Measurements from ENCODE around the gene MYO7A. TPM values are rescaled to one million over a fixed set of nuclear protein-coding genes. Genes with fewer than 3 reads are reported as not detected.

MYO7A gene
- total RNA-seq, 2 experiments from 2014 or later = 0.61 to 0.63 TPM

GRCh38 chr11:77138106-77138649, 10.1 kb downstream of the MYO7A start:
- ATAC-seq (ENCODE audit: poor library complexity) = no peak
- H3K4me3 Mint-ChIP-seq = no peak overlapping the region
- no peaks in the 10 kb centered on the region for H3K36me3 Mint-ChIP-seq (ENCODE audit: low read depth)
- peaks cover 27% of the 10 kb centered on the region for H3K27me3 Mint-ChIP-seq
- DNase-seq = no peak
- peaks cover 6% of the 10 kb centered on the region for H3K4me1 Mint-ChIP-seq (ENCODE audit: low read depth)
- Histone ChIP-seq H3K4me3 (ENCODE audit: low read length) (no peak overlapping the region), H3K36me3 (ENCODE audit: insufficient read depth, low read length) (no peaks in the 10 kb centered on the region), H3K4me1 (ENCODE audit: insufficient read depth, low read length) (peaks cover 8% of the 10 kb centered on the region), H3K27me3 (ENCODE audit: control insufficient read depth in 1 of 2, insufficient read depth in 2 of 2, low read length in 2 of 2) (no peaks in the 10 kb centered on the region), H3K27ac (ENCODE audit: low read depth in 1 of 2, low read length in 2 of 2) (no peak overlapping the region), H3K9me3 (ENCODE audit: control insufficient read depth in 1 of 2, insufficient read depth in 1 of 2, low read length in 2 of 2) (no peaks in the 10 kb centered on the region)
- H3K9me3 Mint-ChIP-seq = no peaks in the 10 kb centered on the region
- no peak overlapping the region for H3K27ac Mint-ChIP-seq
- intact Hi-C loops (cut with DNase I, micrococcal nuclease) = no loop called here
- no peak for TF ChIP-seq CTCF (IDR thresholded peaks at IDR 0.05)
- POLR2A ChIA-PET = no interaction called here
- CTCF ChIA-PET = no interaction called here

DNA sequence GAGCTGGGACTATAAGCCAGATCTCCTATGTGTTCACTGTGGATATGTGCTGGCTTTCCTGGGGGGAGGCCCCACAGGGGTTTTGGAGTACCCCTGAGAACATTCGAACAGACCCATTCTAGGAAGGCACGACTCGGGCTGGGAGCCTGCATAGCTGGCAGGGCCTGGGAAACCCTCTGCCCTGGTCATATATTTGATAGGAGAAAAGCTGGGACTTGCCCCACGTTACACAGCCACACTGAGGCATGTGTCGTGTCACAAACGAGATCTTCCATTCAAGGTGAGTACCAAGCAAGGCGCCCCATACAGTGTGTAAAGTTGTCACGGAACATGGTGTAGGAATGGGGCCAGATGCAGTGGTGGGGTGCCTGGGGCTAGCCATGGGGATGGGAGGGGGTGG, 11.2 kb downstream of the MYO7A start:
- H3K36me3 Mint-ChIP-seq (ENCODE audit: low read depth) = no peaks in the 10 kb centered on the region
- Histone ChIP-seq H3K27ac (ENCODE audit: low read depth in 1 of 2, low read length in 2 of 2) (no peak overlapping the region), H3K9me3 (ENCODE audit: control insufficient read depth in 1 of 2, insufficient read depth in 1 of 2, low read length in 2 of 2) (no peaks in the 10 kb centered on the region), H3K4me1 (ENCODE audit: insufficient read depth, low read length) (peaks cover 8% of the 10 kb centered on the region), H3K4me3 (ENCODE audit: low read length) (no peak overlapping the region), H3K36me3 (ENCODE audit: insufficient read depth, low read length) (no peaks in the 10 kb centered on the region), H3K27me3 (ENCODE audit: control insufficient read depth in 1 of 2, insufficient read depth in 2 of 2, low read length in 2 of 2) (no peaks in the 10 kb centered on the region)
- no peak for ATAC-seq (ENCODE audit: poor library complexity)
- no peak overlapping the region for H3K4me3 Mint-ChIP-seq
- TF ChIP-seq CTCF (IDR thresholded peaks at IDR 0.05) = no peak
- intact Hi-C loops (cut with DNase I, micrococcal nuclease) = no loop called here
- DNase-seq = no peak
- peaks cover 6% of the 10 kb centered on the region for H3K4me1 Mint-ChIP-seq (ENCODE audit: low read depth)
- no peak overlapping the region for H3K27ac Mint-ChIP-seq
- ChIA-PET POLR2A (no interaction called here), CTCF (no interaction called here)
- H3K27me3 Mint-ChIP-seq = peaks cover 27% of the 10 kb centered on the region
- no peaks in the 10 kb centered on the region for H3K9me3 Mint-ChIP-seq

- Histone ChIP-seq H3K4me1 (ENCODE audit: insufficient read depth, low read length) (peaks cover 8% of the 10 kb centered on the region), H3K27ac (ENCODE audit: low read depth in 1 of 2, low read length in 2 of 2) (no peak overlapping the region), H3K4me3 (ENCODE audit: low read length) (no peak overlapping the region), H3K36me3 (ENCODE audit: insufficient read depth, low read length) (no peaks in the 10 kb centered on the region), H3K27me3 (ENCODE audit: control insufficient read depth in 1 of 2, insufficient read depth in 2 of 2, low read length in 2 of 2) (no peaks in the 10 kb centered on the region), H3K9me3 (ENCODE audit: control insufficient read depth in 1 of 2, insufficient read depth in 1 of 2, low read length in 2 of 2) (no peaks in the 10 kb centered on the region)
- no peak overlapping the region for H3K27ac Mint-ChIP-seq
- no peak for TF ChIP-seq CTCF (IDR thresholded peaks at IDR 0.05)
- H3K36me3 Mint-ChIP-seq (ENCODE audit: low read depth) = no peaks in the 10 kb centered on the region
- ChIA-PET CTCF (no interaction called here), POLR2A (no interaction called here)
- H3K4me1 Mint-ChIP-seq (ENCODE audit: low read depth) = peaks cover 6% of the 10 kb centered on the region
- intact Hi-C loops (cut with DNase I, micrococcal nuclease) = no loop called here
- DNase-seq (no peak), ATAC-seq (ENCODE audit: poor library complexity) (no peak)
- no peaks in the 10 kb centered on the region for H3K9me3 Mint-ChIP-seq
- peaks cover 27% of the 10 kb centered on the region for H3K27me3 Mint-ChIP-seq
- H3K4me3 Mint-ChIP-seq = no peak overlapping the region
These were observed 12.3 kb downstream of the MYO7A start for GRCh38 chr11:77140231-77140851.

Data from CD4-positive, alpha-beta T cell (primary cell).